ENCODE data around the gene CNGA3.

DNA sequence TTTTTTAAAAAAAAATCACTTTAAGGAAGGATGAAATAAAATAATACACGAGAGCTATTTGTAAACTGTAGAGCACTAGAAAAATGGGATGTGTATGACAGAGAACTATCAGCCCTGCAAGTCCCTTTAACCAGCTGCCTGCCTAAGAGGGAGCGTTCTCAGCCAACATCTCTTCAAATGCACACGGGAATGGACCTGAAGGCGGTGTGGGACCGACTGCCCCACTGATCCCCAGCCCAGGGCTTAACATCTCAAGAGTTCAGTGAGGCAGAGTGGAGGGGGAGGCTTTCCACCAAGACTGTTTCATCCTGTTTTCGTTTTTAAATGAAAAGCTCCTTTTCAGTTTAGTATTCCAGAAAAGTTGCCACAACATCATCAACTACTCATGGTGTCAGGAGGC, 100.6 kb downstream of the CNGA3 start:
- TF ChIP-seq, protein P1, sequence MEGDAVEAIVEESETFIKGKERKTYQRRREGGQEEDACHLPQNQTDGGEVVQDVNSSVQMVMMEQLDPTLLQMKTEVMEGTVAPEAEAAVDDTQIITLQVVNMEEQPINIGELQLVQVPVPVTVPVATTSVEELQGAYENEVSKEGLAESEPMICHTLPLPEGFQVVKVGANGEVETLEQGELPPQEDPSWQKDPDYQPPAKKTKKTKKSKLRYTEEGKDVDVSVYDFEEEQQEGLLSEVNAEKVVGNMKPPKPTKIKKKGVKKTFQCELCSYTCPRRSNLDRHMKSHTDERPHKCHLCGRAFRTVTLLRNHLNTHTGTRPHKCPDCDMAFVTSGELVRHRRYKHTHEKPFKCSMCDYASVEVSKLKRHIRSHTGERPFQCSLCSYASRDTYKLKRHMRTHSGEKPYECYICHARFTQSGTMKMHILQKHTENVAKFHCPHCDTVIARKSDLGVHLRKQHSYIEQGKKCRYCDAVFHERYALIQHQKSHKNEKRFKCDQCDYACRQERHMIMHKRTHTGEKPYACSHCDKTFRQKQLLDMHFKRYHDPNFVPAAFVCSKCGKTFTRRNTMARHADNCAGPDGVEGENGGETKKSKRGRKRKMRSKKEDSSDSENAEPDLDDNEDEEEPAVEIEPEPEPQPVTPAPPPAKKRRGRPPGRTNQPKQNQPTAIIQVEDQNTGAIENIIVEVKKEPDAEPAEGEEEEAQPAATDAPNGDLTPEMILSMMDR (IDR thresholded peaks at IDR 0.05) = no peak
- TF ChIP-seq POLR2A (IDR thresholded peaks at IDR 0.05) (no peak), POLR2AphosphoS5 (IDR thresholded peaks at IDR 0.05) (no peak)

Measured in prostate gland (tissue), 2 donors.